GM11168 (cell line): ENCODE measurements around the gene ICA1.
"Not testable (repeated sequence)": the region's sequence is repeated elsewhere in the genome, so short reads cannot be mapped to it uniquely, and the experiment has no call there.

Experiments used
- in situ Hi-C: fragments of 300-500 bp; cut with MboI; formaldehyde crosslinking; loops from one replicate; pipeline ENCODE4 v1.12.0; 2022; ENCODE audit warnings: low sequenced_read_pairs; ENCODE audit not compliant: unreplicated experiment

The ICA1 gene

GRCh38 chr7:8115547-8116402 is 146.2 kb downstream of the ICA1 start:
- in situ Hi-C loops, result no loop called here

- in situ Hi-C loops, result no loop called here
Measured at GRCh38 chr7:8114175-8114574, 147.8 kb downstream of the ICA1 start.

GRCh38 chr7:8113184-8113583 is 148.8 kb downstream of the ICA1 start:
- in situ Hi-C loops, result no loop called here

GRCh38 chr7:8112685-8113084 is 149.3 kb downstream of the ICA1 start:
- in situ Hi-C loops, result no loop called here

- in situ Hi-C loops, result no loop called here
Measured at GRCh38 chr7:8111282-8111960, 150.5 kb downstream of the ICA1 start.

GRCh38 chr7:8109196-8110022 is 152.6 kb downstream of the ICA1 start:
- in situ Hi-C loops, result no loop called here

- in situ Hi-C loops, result no loop called here
Measured at GRCh38 chr7:8105449-8106095, 156.4 kb downstream of the ICA1 start.

GRCh38 chr7:8103282-8103681 is 158.7 kb downstream of the ICA1 start:
- in situ Hi-C loops, result no loop called here

- in situ Hi-C loops, result not testable (repeated sequence)
Measured at GRCh38 chr7:8101292-8101691, 160.7 kb downstream of the ICA1 start.

GRCh38 chr7:8094164-8095140 is 167.5 kb downstream of the ICA1 start:
- in situ Hi-C loops, result loop anchor here (5.0 kb wide), 1 partner anchor 98 kb away; no protein-coding TSS in a partner anchor

- in situ Hi-C loops, result no loop called here
Measured at GRCh38 chr7:8092140-8092539, 169.8 kb downstream of the ICA1 start.

- in situ Hi-C loops, result no loop called here
Measured at GRCh38 chr7:8089036-8089780, 172.8 kb downstream of the ICA1 start.

- in situ Hi-C loops, result no loop called here
Measured at GRCh38 chr7:8086239-8086638, 175.7 kb downstream of the ICA1 start.

GRCh38 chr7:8085420-8085819 is 176.5 kb downstream of the ICA1 start:
- in situ Hi-C loops, result no loop called here

- in situ Hi-C loops, result no loop called here
Measured at GRCh38 chr7:8084836-8085235, 177.1 kb downstream of the ICA1 start.

- in situ Hi-C loops, result no loop called here
Measured at GRCh38 chr7:8082762-8083161, 179.2 kb downstream of the ICA1 start.

GRCh38 chr7:8078418-8078817 is 183.5 kb downstream of the ICA1 start:
- in situ Hi-C loops, result no loop called here

GRCh38 chr7:8070451-8071180 is 191.4 kb downstream of the ICA1 start:
- in situ Hi-C loops, result no loop called here
